GM10266 (cell line): Measurements from ENCODE around the gene PDE1C.

Experiments used
- DNase-seq: peaks from one replicate; pipeline ENCODE4 v3.0.0; 2012; ENCODE audit errors: extremely low spot score
- CTCF ChIP-seq: IDR thresholded peaks from 2 replicates; pipeline ENCODE4 v1.5.1; 2012; ENCODE audit warnings: mild to moderate bottlenecking, low read depth; ENCODE audit not compliant: control insufficient read depth, insufficient read depth; ENCODE audit errors: missing control alignments

PDE1C gene

DNA sequence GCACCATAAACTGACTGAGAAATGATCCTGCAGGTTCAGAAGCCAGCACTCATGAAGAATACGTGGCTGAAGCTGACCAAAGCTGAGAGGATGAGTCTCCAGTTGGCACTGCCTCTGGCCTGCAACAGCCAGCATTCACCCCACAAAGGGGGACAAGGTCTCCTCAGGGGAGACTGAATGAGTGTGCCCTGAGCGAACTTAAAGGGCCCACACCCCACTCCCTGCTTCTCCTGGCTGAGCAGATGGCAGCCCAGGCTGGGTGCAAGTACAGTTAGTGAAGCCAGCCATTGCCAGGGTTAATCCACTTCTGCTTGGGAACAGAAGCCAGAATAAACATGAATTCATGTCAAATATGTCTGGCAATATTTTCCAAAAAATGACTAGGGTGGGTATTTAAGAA, 285.1 kb downstream of the PDE1C start:
- no peak for DNase-seq
- no peak for TF ChIP-seq CTCF

DNA sequence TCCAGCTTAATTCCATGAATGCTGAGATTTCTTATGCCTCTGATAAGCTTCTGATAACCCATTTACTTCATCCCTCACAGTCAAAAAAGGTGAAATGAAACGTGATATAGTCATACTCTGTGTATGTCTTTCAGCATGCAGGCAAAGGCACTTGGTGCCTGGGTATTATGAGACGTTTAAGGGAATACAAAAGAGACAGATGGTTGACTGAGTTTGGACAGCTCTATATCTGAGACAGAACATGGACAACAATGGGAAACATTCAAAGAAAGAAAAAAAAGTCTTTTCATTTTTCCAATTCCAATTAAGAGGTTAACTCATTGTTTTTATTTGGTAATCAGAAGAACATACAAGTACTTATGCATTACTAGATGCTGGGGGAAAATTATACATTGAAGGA, 287.0 kb downstream of the PDE1C start:
- no peak for DNase-seq
- no peak for TF ChIP-seq CTCF

DNA sequence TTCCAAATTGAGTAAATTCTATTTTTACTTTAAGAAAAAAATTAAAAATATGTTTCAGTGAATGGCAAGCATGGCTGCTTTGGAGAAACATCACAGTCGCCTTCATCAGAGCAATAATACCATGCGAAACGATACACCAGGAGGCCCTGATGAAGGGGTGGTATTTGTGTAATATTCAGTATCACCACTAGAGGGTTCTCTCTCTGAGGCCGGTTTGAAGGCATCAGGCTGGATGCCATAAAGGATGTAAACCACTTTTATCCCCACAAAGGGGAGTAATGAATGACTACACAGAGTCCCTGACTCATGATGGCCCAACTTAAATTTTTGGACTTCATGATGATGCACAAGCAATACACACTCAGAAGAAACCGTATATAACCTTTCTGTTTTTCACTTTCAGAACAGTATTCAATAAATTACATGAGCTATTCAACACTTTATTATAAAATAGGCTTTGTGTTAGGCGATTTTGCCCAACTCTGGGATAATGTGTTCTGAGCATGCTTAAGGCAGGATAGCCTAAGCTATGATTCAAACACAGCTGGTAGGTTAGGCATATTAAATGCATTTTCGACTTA, 287.7 kb downstream of the PDE1C start:
- peak; percentile 51 for DNase-seq

DNA sequence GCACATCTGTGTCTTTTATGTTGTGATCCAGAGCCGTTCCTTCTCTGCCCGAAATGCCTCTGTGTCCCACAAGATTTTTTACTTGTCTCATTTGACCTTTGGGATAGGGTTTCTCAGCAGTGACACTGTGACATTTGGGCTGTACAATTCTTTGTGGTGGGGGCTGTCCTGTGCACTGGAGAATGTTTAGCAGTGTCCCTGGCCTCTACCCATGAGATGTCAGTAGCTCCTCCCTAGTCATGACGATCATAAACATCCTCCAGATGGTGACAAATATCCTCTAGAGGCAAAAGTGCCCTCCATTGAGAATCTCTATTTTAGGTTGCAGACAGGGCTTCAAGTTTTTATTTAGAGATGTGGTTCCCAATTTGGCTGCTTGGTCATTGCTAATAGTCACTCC, 291.9 kb downstream of the PDE1C start:
- no peak for TF ChIP-seq CTCF
- DNase-seq = no peak

More for the DNA sequence above, 287.7 kb downstream of the PDE1C start:
- TF ChIP-seq CTCF = peak; percentile 50

DNA sequence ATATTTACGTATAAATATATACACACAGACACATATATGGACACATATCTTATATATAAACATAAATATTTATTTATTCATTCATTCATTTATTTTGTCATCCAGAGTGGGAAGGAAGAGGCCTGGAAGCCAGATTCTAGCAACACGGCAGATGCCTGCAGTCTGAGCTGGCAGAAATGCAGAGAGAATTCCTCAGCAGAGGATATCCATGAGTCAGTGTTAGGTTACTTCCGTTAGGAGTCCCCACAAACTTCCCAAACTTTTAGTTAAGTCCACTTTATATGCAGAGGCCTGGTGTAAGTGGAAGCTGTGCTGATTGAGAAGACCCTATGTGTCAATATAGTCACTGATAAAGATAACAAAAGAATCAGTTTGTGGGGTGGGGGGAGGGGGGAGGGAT, 293.6 kb downstream of the PDE1C start:
- DNase-seq = no peak
- no peak for TF ChIP-seq CTCF

DNA sequence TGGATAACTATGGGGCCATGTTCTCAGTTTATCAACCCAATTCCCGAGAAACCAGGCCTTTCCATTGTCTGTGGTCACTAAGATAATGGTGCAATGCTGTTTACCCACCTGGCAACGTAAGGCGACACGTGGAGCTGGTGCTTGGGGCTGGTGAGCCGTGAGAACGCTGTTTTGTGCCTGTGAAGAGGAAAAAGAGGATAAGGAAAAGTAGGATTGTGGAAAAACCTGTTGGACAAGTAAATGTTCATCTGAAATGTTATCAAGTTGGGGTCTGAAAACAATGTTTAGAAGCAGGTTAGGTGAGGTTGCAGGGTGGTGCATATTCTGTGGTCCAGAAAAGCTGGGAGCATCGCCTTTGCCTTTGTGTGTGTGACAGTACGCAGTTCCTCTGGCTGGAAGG, 294.7 kb downstream of the PDE1C start:
- no peak for TF ChIP-seq CTCF
- DNase-seq = no peak

- TF ChIP-seq CTCF = no peak
- DNase-seq = no peak
These were observed 298.0 kb downstream of the PDE1C start for GRCh38 chr7:31772211-31772610.
